Lower lobe of right lung (tissue), 2 donors: Measurements from ENCODE around the gene TNP1. TPM values are rescaled to one million over a fixed set of nuclear protein-coding genes. Genes with fewer than 3 reads are reported as not detected.

Experiments
- ATAC-seq, 2 donors: fragments of 200-7000 bp; cut with Tn5 transposase; one replicate each; pipeline ENCODE4 v1.9.1; 2020 to 2022; ENCODE audit warnings: mild to moderate bottlenecking in 2 of 2, moderate library complexity in 2 of 2
- DNase-seq: peaks from one replicate; pipeline ENCODE4 v3.0.0-alpha.2; 2020
- H3K27ac ChIP-seq: fragments of 200-600 bp; one replicate; pipeline ENCODE4 v1.8.0; 2022
- H3K27me3 ChIP-seq: fragments of 200-600 bp; one replicate; pipeline ENCODE4 v1.8.0; 2022; ENCODE audit warnings: low read depth
- H3K36me3 ChIP-seq: fragments of 200-600 bp; one replicate; pipeline ENCODE4 v1.8.0; 2022; ENCODE audit warnings: mild to moderate bottlenecking
- H3K4me1 ChIP-seq: fragments of 200-600 bp; one replicate; pipeline ENCODE4 v1.8.0; 2022
- H3K4me3 ChIP-seq: fragments of 200-600 bp; one replicate; pipeline ENCODE4 v1.8.0; 2022; ENCODE audit warnings: mild to moderate bottlenecking
- H3K9me3 ChIP-seq: fragments of 200-600 bp; one replicate; pipeline ENCODE4 v1.8.0; 2022
- intact Hi-C: fragments of 100-400 bp; cut with DNase I; formaldehyde crosslinking; loops from one replicate; pipeline ENCODE4 v1.11.0; 2022
- total RNA-seq: library from RNA; stranded (reverse); fragmentation: NEBNext Ultra II Directional; extraction: Animal tissue kit (Norgen Biotek cat#: 25700); gene quantifications from one replicate; pipeline ENCODE4 v1.2.1, GENCODE V29; 2021
- TF ChIP-seq, protein P1 (sequence below): fragments of 200-600 bp; IDR thresholded peaks from one replicate; pipeline ENCODE4 v1.8.0; 2022; ENCODE audit warnings: antibody characterized with exemption, mild to moderate bottlenecking
- donor health status: DM: no; HTN: yes; CAD: no; lungs with severe emphysema.

The TNP1 gene
- total RNA-seq, 1 donor from 2014 or later = not detected

DNA sequence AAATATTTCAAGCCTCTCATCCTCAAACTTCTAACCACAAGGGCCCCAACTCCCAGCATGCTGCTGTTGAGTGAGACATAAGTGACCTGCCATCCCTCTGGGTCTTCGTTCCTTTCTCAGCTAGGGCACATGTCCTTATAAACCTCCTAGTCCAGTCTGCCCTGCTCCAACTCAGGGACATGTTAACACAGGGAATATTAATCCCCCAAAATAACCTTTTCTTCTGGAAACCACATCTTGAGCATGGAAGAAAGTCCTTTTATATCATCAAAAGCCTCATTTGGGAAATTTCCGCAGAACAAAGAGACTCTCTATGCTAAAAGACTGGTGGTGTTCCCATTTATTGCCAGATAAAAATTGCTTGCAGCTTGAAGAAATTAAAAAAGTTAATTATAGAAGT, 14.4 kb downstream of the TNP1 start:
- no peaks in the 10 kb centered on the region for H3K4me1 ChIP-seq
- no peaks in the 10 kb centered on the region for H3K36me3 ChIP-seq
- ATAC-seq = no peak
- no peaks in the 10 kb centered on the region for H3K27me3 ChIP-seq
- TF ChIP-seq, protein P1, sequence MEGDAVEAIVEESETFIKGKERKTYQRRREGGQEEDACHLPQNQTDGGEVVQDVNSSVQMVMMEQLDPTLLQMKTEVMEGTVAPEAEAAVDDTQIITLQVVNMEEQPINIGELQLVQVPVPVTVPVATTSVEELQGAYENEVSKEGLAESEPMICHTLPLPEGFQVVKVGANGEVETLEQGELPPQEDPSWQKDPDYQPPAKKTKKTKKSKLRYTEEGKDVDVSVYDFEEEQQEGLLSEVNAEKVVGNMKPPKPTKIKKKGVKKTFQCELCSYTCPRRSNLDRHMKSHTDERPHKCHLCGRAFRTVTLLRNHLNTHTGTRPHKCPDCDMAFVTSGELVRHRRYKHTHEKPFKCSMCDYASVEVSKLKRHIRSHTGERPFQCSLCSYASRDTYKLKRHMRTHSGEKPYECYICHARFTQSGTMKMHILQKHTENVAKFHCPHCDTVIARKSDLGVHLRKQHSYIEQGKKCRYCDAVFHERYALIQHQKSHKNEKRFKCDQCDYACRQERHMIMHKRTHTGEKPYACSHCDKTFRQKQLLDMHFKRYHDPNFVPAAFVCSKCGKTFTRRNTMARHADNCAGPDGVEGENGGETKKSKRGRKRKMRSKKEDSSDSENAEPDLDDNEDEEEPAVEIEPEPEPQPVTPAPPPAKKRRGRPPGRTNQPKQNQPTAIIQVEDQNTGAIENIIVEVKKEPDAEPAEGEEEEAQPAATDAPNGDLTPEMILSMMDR = no peak
- no peaks in the 10 kb centered on the region for H3K9me3 ChIP-seq
- H3K4me3 ChIP-seq = no peak overlapping the region
- no peak overlapping the region for H3K27ac ChIP-seq
- intact Hi-C loops = no loop called here
- no peak for DNase-seq

- ATAC-seq (no peak), DNase-seq (no peak)
- Histone ChIP-seq H3K4me1 (no peaks in the 10 kb centered on the region), H3K9me3 (no peaks in the 10 kb centered on the region), H3K36me3 (no peaks in the 10 kb centered on the region), H3K4me3 (no peak overlapping the region), H3K27ac (no peak overlapping the region), H3K27me3 (no peaks in the 10 kb centered on the region)
- TF ChIP-seq, protein P1 = no peak
- intact Hi-C loops = no loop called here
Measured at GRCh38 chr2:216842636-216843035, 17.2 kb downstream of the TNP1 start.

DNA sequence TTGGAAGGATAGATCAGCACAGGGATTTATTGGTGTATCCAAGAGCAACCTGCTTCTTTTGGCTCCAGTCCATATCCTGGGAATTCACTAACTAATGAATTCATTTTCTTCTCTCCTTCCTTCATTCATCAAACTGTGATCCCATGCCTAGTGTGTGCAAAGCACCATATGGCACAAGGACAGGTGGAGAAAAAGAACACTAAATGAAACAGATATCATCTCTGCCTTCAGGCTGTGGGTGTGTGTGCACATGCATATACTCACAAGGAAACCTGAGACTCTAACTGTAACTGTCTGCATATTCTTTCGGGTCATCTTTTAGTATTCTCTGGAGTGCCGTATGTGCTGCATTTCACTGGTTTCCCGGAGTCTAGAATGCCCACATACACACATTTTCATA, 20.2 kb downstream of the TNP1 start:
- H3K27ac ChIP-seq = no peak overlapping the region
- no peak overlapping the region for H3K4me3 ChIP-seq
- H3K4me1 ChIP-seq = no peaks in the 10 kb centered on the region
- intact Hi-C loops = no loop called here
- H3K27me3 ChIP-seq = no peaks in the 10 kb centered on the region
- ATAC-seq (no peak), DNase-seq (no peak)
- H3K36me3 ChIP-seq = no peaks in the 10 kb centered on the region
- TF ChIP-seq, protein P1 = no peak
- no peaks in the 10 kb centered on the region for H3K9me3 ChIP-seq

DNA sequence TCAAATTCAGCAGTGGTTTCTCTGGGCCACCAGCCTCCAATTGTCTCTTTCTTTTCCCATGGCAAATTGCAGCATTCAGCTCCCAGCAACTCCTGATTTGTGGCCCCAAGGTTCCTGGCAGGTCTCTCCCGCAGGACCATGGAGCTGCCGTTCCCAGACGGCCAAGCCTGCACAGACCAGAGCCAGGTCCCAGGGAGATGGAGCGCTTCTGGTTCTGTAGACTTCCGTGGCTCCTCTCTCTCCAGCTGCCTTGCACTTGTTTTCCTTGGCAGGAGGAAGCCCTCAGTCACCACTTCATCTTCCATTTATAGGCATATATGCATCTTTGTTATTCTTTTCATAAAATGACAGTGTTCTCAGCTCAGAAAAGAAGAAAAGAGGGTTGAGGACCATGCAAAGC, 21.7 kb downstream of the TNP1 start:
- ATAC-seq (no peak), DNase-seq (no peak)
- Histone ChIP-seq H3K36me3 (no peaks in the 10 kb centered on the region), H3K9me3 (no peaks in the 10 kb centered on the region), H3K27ac (no peak overlapping the region), H3K4me1 (no peaks in the 10 kb centered on the region), H3K27me3 (no peaks in the 10 kb centered on the region), H3K4me3 (no peak overlapping the region)
- TF ChIP-seq, protein P1 = no peak
- intact Hi-C loops = no loop called here

DNA sequence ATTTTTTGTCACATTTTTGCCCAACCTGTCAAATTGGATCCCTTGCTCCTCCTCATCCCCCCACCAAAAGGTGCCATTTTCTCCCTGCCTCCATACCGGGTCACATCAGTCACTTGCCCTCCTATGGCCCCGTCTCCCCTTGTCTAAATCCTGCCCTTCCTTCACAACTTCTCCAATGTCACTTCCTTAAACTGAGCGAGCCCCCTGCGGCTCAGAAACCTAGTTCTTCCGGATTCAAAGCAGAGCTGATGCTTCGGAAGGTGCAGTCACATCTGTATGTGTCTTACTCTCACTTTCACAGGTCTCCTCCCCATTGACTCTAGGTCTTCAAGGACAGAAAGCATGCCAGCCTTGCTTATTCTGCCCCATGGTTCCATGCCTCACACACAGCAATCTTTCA, 22.1 kb downstream of the TNP1 start:
- Histone ChIP-seq H3K4me1 (no peaks in the 10 kb centered on the region), H3K27ac (no peak overlapping the region), H3K36me3 (no peaks in the 10 kb centered on the region), H3K27me3 (no peaks in the 10 kb centered on the region), H3K4me3 (no peak overlapping the region), H3K9me3 (no peaks in the 10 kb centered on the region)
- no peak for ATAC-seq
- no peak for DNase-seq
- TF ChIP-seq, protein P1 = no peak
- intact Hi-C loops = no loop called here

GRCh38 chr2:216833061-216833460, 26.8 kb downstream of the TNP1 start:
- no peaks in the 10 kb centered on the region for H3K9me3 ChIP-seq
- H3K36me3 ChIP-seq = no peaks in the 10 kb centered on the region
- no peaks in the 10 kb centered on the region for H3K4me1 ChIP-seq
- TF ChIP-seq, protein P1 = no peak
- H3K27me3 ChIP-seq = no peaks in the 10 kb centered on the region
- H3K27ac ChIP-seq = no peak overlapping the region
- DNase-seq = no peak
- peak in 1 of 2 donors; percentile 11 for ATAC-seq
- intact Hi-C loops = no loop called here
- H3K4me3 ChIP-seq = no peak overlapping the region
